GM06990 (cell line): ENCODE measurements around the gene FUZ.

Experiments
- DNase-seq: peaks from one replicate; pipeline ENCODE4 v3.0.0-alpha.2; 2011; ENCODE audit not compliant: insufficient read length; ENCODE audit errors: extremely low read depth
- H3K27me3 ChIP-seq: replicated peaks from 2 replicates; pipeline ENCODE4 v1.6.0; 2011; ENCODE audit warnings: low read length; ENCODE audit not compliant: control insufficient read depth, insufficient read depth
- H3K36me3 ChIP-seq: 2 replicates; pipeline ENCODE4 v1.5.1; 2011; ENCODE audit warnings: low read length; ENCODE audit not compliant: control insufficient read depth, insufficient read depth
- H3K4me3 ChIP-seq: replicated peaks from 2 replicates; pipeline ENCODE4 v1.5.1; 2011; ENCODE audit warnings: low read depth, mild to moderate bottlenecking, control low read depth, low read length
- CTCF ChIP-seq: IDR thresholded peaks from 2 replicates; pipeline ENCODE4 v1.5.1; 2011; ENCODE audit warnings: low read length, control low read depth, mild to moderate bottlenecking, inconsistent platforms; ENCODE audit not compliant: insufficient read depth, poor library complexity, severe bottlenecking

The FUZ gene

GRCh38 chr19:49781394-49781793 is 31.7 kb downstream of the FUZ start:
- TF ChIP-seq CTCF = no peak
- H3K27me3 ChIP-seq = no peaks in the 10 kb centered on the region
- no peak overlapping the region for H3K4me3 ChIP-seq
- peaks cover 10% of the 10 kb centered on the region for H3K36me3 ChIP-seq
- DNase-seq = no peak

- no peak for TF ChIP-seq CTCF
- no peaks in the 10 kb centered on the region for H3K27me3 ChIP-seq
- peaks cover 10% of the 10 kb centered on the region for H3K36me3 ChIP-seq
- no peak for DNase-seq
- H3K4me3 ChIP-seq = no peak overlapping the region
These were observed 32.2 kb downstream of the FUZ start for GRCh38 chr19:49780861-49781260.

- H3K4me3 ChIP-seq = no peak overlapping the region
- no peak for TF ChIP-seq CTCF
- no peaks in the 10 kb centered on the region for H3K27me3 ChIP-seq
- H3K36me3 ChIP-seq = peaks cover 11% of the 10 kb centered on the region
- peak; percentile 30 for DNase-seq
These were observed 33.1 kb downstream of the FUZ start for GRCh38 chr19:49779731-49780555.

GRCh38 chr19:49776371-49776764 is 36.7 kb downstream of the FUZ start:
- DNase-seq = no peak
- H3K4me3 ChIP-seq = no peak overlapping the region

GRCh38 chr19:49775742-49776370 is 37.2 kb downstream of the FUZ start:
- TF ChIP-seq CTCF = no peak
- H3K27me3 ChIP-seq = no peaks in the 10 kb centered on the region
- H3K36me3 ChIP-seq = peaks cover 4% of the 10 kb centered on the region
- H3K4me3 ChIP-seq = no peak overlapping the region
- DNase-seq = no peak

More at GRCh38 chr19:49776371-49776764, 36.7 kb downstream of the FUZ start:
- no peaks in the 10 kb centered on the region for H3K27me3 ChIP-seq
- no peak for TF ChIP-seq CTCF
- peaks cover 4% of the 10 kb centered on the region for H3K36me3 ChIP-seq
